SK-N-SH treated with all-trans-retinoic acid at 6 μM for 48 hours (cell line): Measurements from ENCODE around the gene SYK.

ENCODE experiments used
- ATAC-seq: fragments of 200-7000 bp; cut with Tn5 transposase; 3 replicates; pipeline ENCODE4 v1.9.1; 2020; ENCODE audit warnings: mild to moderate bottlenecking, moderate library complexity
- BACH2 ChIP-seq: fragments of 250-450 bp; sonication (Bioruptor Pico); IDR thresholded peaks from 2 replicates; pipeline ENCODE4 v1.9.0; 2021; ENCODE audit warnings: mild to moderate bottlenecking, borderline replicate concordance
- CREB5 ChIP-seq: fragments of 250-450 bp; sonication (Bioruptor Pico); IDR thresholded peaks from 2 replicates; pipeline ENCODE4 v1.5.1; 2020; ENCODE audit warnings: low read depth, mild to moderate bottlenecking, moderate library complexity
- CSDC2 ChIP-seq: fragments of 250-450 bp; sonication (Bioruptor Pico); IDR thresholded peaks from 2 replicates; pipeline ENCODE4 v1.5.0; 2020; ENCODE audit warnings: mild to moderate bottlenecking, moderate library complexity
- CSRNP3 ChIP-seq: fragments of 250-450 bp; sonication (Bioruptor Pico); IDR thresholded peaks from 2 replicates; pipeline ENCODE4 v1.5.1; 2021; ENCODE audit warnings: mild to moderate bottlenecking, moderate library complexity
- GLIS3 ChIP-seq: fragments of 250-450 bp; sonication (Bioruptor Pico); IDR thresholded peaks from 2 replicates; pipeline ENCODE4 v1.5.0; 2020; ENCODE audit warnings: mild to moderate bottlenecking, moderate library complexity
- ISL1 ChIP-seq: fragments of 250-450 bp; sonication (Bioruptor Pico); IDR thresholded peaks from 2 replicates; pipeline ENCODE4 v2.1.2; 2022; ENCODE audit warnings: mild to moderate bottlenecking, moderate library complexity
- OSR1 ChIP-seq: fragments of 250-450 bp; sonication (Bioruptor Pico); IDR thresholded peaks from 2 replicates; pipeline ENCODE4 v1.8.0; 2022; ENCODE audit warnings: moderate library complexity, mild to moderate bottlenecking, inconsistent platforms
- PATZ1 ChIP-seq: fragments of 250-450 bp; sonication (Bioruptor Pico); IDR thresholded peaks from 2 replicates; pipeline ENCODE4 v1.8.0; 2020; ENCODE audit warnings: mild to moderate bottlenecking, moderate library complexity, borderline replicate concordance
- POU6F1 ChIP-seq: fragments of 250-450 bp; sonication (Bioruptor Pico); IDR thresholded peaks from 2 replicates; pipeline ENCODE4 v1.8.0; 2021; ENCODE audit warnings: low read depth, mild to moderate bottlenecking, moderate library complexity, borderline replicate concordance
- PPARA ChIP-seq: fragments of 250-450 bp; sonication (Bioruptor Pico); IDR thresholded peaks from 2 replicates; pipeline ENCODE4 v1.5.0; 2020; ENCODE audit warnings: mild to moderate bottlenecking, borderline replicate concordance
- RARB ChIP-seq: fragments of 250-450 bp; sonication (Bioruptor Pico); IDR thresholded peaks from 2 replicates; pipeline ENCODE4 v1.8.0; 2021; ENCODE audit warnings: mild to moderate bottlenecking, moderate library complexity
- SNAI2 ChIP-seq: fragments of 250-450 bp; sonication (Bioruptor Pico); IDR thresholded peaks from 2 replicates; pipeline ENCODE4 v1.5.0; 2020; ENCODE audit warnings: mild to moderate bottlenecking, moderate library complexity
- TCF4 ChIP-seq: fragments of 250-450 bp; sonication (Bioruptor Pico); IDR thresholded peaks from 2 replicates; pipeline ENCODE4 v1.8.0; 2021; ENCODE audit warnings: mild to moderate bottlenecking, moderate library complexity, borderline replicate concordance
- TOX ChIP-seq: fragments of 250-450 bp; sonication (Bioruptor Pico); IDR thresholded peaks from 2 replicates; pipeline ENCODE4 v1.8.0; 2021; ENCODE audit warnings: mild to moderate bottlenecking, moderate library complexity, borderline replicate concordance
- ZC3H10 ChIP-seq: fragments of 250-450 bp; sonication (Bioruptor Pico); IDR thresholded peaks from 2 replicates; pipeline ENCODE4 v1.5.1; 2021; ENCODE audit warnings: mild to moderate bottlenecking, moderate library complexity
- ZFP3 ChIP-seq: fragments of 250-450 bp; sonication (Bioruptor Pico); IDR thresholded peaks from 2 replicates; pipeline ENCODE4 v1.5.0; 2020; ENCODE audit warnings: mild to moderate bottlenecking, moderate library complexity
- ZFP30 ChIP-seq: fragments of 450-650 bp; formaldehyde crosslinking; IDR thresholded peaks from 2 replicates; pipeline ENCODE4 v1.5.0; 2022; ENCODE audit warnings: mild to moderate bottlenecking, moderate library complexity
- ZNF565 ChIP-seq: fragments of 450-650 bp; formaldehyde crosslinking; conservative IDR thresholded peaks from 2 replicates; pipeline ENCODE4 v1.5.0; 2020; ENCODE audit warnings: low read depth, mild to moderate bottlenecking, moderate library complexity
- ZNF70 ChIP-seq: fragments of 450-650 bp; formaldehyde crosslinking; IDR thresholded peaks from 2 replicates; pipeline ENCODE4 v1.5.0; 2020; ENCODE audit warnings: mild to moderate bottlenecking, moderate library complexity
- ZNF8 ChIP-seq: fragments of 450-650 bp; formaldehyde crosslinking; IDR thresholded peaks from 2 replicates; pipeline ENCODE4 v1.5.0; 2020; ENCODE audit warnings: mild to moderate bottlenecking, moderate library complexity
- TF ChIP-seq, protein P1 (sequence below): fragments of 250-450 bp; sonication (Bioruptor Pico); IDR thresholded peaks from 2 replicates; pipeline ENCODE4 v1.5.0; 2020; ENCODE audit warnings: mild to moderate bottlenecking, moderate library complexity

Gene SYK

GRCh38 chr9:90843525-90843924 is 41.9 kb downstream of the SYK start:
- TF ChIP-seq CSRNP3 (CRISPR knock-in tag) (no peak), CSDC2 (no peak)
- no peak for ATAC-seq

- TF ChIP-seq TCF4 (CRISPR knock-in tag) (no peak), ZFP3 (CRISPR knock-in tag) (no peak), ISL1 (CRISPR knock-in tag) (no peak), ZFP30 (no peak), SNAI2 (CRISPR knock-in tag) (no peak), PATZ1 (CRISPR knock-in tag) (no peak), TOX (no peak), CSRNP3 (CRISPR knock-in tag) (no peak), RARB (CRISPR knock-in tag) (no peak), ZC3H10 (CRISPR knock-in tag) (no peak), CREB5 (CRISPR knock-in tag) (no peak), POU6F1 (CRISPR knock-in tag) (no peak), ZNF565 (CRISPR knock-in tag) (no peak), BACH2 (CRISPR knock-in tag) (no peak), GLIS3 (CRISPR knock-in tag) (no peak), ZNF70 (no peak)
- TF ChIP-seq, protein P1, sequence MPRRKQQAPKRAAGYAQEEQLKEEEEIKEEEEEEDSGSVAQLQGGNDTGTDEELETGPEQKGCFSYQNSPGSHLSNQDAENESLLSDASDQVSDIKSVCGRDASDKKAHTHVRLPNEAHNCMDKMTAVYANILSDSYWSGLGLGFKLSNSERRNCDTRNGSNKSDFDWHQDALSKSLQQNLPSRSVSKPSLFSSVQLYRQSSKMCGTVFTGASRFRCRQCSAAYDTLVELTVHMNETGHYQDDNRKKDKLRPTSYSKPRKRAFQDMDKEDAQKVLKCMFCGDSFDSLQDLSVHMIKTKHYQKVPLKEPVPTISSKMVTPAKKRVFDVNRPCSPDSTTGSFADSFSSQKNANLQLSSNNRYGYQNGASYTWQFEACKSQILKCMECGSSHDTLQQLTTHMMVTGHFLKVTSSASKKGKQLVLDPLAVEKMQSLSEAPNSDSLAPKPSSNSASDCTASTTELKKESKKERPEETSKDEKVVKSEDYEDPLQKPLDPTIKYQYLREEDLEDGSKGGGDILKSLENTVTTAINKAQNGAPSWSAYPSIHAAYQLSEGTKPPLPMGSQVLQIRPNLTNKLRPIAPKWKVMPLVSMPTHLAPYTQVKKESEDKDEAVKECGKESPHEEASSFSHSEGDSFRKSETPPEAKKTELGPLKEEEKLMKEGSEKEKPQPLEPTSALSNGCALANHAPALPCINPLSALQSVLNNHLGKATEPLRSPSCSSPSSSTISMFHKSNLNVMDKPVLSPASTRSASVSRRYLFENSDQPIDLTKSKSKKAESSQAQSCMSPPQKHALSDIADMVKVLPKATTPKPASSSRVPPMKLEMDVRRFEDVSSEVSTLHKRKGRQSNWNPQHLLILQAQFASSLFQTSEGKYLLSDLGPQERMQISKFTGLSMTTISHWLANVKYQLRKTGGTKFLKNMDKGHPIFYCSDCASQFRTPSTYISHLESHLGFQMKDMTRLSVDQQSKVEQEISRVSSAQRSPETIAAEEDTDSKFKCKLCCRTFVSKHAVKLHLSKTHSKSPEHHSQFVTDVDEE (CRISPR knock-in tag), result no peak
- no peak for ATAC-seq
Measured at GRCh38 chr9:90844326-90844725, 42.7 kb downstream of the SYK start.

DNA sequence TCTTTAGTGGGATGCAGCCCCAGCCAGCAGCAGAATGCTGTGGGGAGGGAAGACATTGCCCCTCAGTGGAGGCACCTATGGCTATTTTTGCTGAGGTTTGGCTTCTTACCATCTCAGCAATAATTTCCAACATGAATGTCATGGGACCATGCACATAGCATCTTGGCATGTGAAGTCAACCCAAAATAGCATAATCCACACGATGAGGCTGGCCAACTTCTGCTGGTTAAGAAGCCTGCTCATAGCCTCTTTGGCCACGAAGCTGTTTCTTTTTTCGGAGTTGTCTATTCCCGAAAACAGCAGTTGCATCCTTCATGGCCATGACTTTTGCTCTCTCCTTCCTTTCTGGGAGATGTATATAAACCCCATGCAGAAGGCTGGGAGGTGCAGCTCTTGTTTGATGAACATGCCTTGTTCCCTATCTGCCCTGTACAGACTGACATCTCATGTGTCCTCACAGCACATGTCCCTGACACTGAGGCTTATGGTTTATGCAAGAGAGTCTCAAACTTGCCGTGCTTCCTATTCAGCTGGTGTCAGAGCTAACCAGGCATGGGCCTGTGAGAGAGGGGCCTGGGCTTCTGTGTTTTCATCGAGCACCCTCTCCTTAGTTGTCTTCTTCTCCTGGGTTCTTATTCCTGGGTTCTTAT is 45.3 kb downstream of the SYK start:
- TF ChIP-seq ZNF70 (no peak), PPARA (CRISPR knock-in tag) (no peak), ZNF8 (CRISPR knock-in tag) (no peak), RARB (CRISPR knock-in tag) (no peak), CSRNP3 (CRISPR knock-in tag) (no peak), GLIS3 (CRISPR knock-in tag) (no peak), OSR1 (no peak), ISL1 (CRISPR knock-in tag) (no peak), PATZ1 (CRISPR knock-in tag) (no peak), TCF4 (CRISPR knock-in tag) (no peak), BACH2 (CRISPR knock-in tag) (no peak), SNAI2 (CRISPR knock-in tag) (no peak), ZC3H10 (CRISPR knock-in tag) (no peak)
- no peak for ATAC-seq
